Duodenal mucosa (tissue), 2 donors: ENCODE data around the gene TMEM150C.
"Not testable (repeated sequence)": the region's sequence is repeated elsewhere in the genome, so short reads cannot be mapped to it uniquely, and the experiment has no call there.

ENCODE experiments used
- H3K27ac ChIP-seq: one replicate; pipeline ENCODE4 v1.7.0; 2013; ENCODE audit warnings: low read depth, low read length
- H3K27me3 ChIP-seq, 2 donors: one replicate each; pipeline ENCODE4 v1.7.0; 2013; ENCODE audit warnings: low read length in 2 of 2, control low read depth in 1 of 2; ENCODE audit not compliant: insufficient read depth in 2 of 2, control insufficient read depth in 1 of 2
- H3K36me3 ChIP-seq, 2 donors: one replicate each; pipeline ENCODE4 v1.7.0; 2013; ENCODE audit warnings: low read length in 2 of 2, control low read depth in 1 of 2; ENCODE audit not compliant: insufficient read depth in 2 of 2, control insufficient read depth in 1 of 2
- H3K4me1 ChIP-seq, 2 donors: one replicate each; pipeline ENCODE4 v1.7.0; 2013; ENCODE audit warnings: low read length in 2 of 2, control low read depth in 1 of 2; ENCODE audit not compliant: insufficient read depth in 2 of 2, control insufficient read depth in 1 of 2
- H3K4me3 ChIP-seq, 2 donors: one replicate each; pipeline ENCODE4 v1.7.0; 2013; ENCODE audit warnings: low read length in 2 of 2, low read depth in 1 of 2
- H3K9ac ChIP-seq, 2 donors: one replicate each; pipeline ENCODE4 v1.7.0; 2013; ENCODE audit warnings: low read length in 2 of 2, low read depth in 1 of 2
- H3K9me3 ChIP-seq, 2 donors: one replicate each; pipeline ENCODE4 v1.7.0; 2013; ENCODE audit warnings: low read length in 2 of 2, control low read depth in 1 of 2; ENCODE audit not compliant: control insufficient read depth in 1 of 2

TMEM150C gene

DNA sequence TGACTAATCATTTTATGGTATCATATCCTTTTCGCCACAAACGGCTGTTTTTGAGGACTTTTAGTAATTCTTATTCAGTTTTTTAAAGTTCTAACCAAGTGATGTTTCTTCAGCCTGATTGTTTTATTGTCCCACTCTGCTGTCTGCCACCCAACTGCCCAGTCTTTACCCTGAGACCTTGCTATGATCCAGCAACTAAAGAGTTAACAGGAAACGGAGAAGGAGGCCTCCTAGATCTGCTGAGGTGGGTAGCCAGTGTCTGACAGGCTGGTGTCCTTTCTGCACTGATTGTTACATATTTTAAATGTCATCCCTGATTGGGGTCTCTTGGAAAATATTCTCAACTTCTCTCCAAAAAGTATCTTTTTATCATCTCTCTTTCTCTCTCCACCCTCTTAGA, 7.9 kb upstream of the TMEM150C start:
- no peak overlapping the region for H3K27ac ChIP-seq
- H3K4me3 ChIP-seq = no peak overlapping the region
- H3K27me3 ChIP-seq = no peaks in the 10 kb centered on the region
- H3K9me3 ChIP-seq = no peaks in the 10 kb centered on the region
- no peak overlapping the region for H3K9ac ChIP-seq
- H3K4me1 ChIP-seq = no peaks in the 10 kb centered on the region
- no peaks in the 10 kb centered on the region for H3K36me3 ChIP-seq

DNA sequence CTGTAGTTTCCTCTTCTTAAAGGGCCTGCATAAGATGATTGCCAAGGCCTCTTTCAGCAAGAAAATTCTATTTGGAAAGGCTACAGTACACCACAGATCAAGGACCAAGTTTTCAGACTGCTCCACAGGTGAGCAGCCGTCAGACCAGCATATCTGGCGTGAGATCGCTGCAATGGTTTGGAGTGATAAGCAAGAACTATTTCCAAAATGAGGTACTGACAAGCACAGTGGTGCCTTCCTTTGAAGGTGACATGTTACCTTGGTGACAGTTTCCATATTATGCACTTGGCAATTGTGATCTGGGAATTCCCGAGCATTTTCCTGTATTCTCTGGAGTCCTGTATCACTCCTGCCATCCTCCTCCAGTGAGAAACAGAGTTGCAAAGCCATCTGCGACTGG, 7.3 kb upstream of the TMEM150C start:
- H3K36me3 ChIP-seq = no peaks in the 10 kb centered on the region
- H3K27ac ChIP-seq = no peak overlapping the region
- H3K9ac ChIP-seq = no peak overlapping the region
- H3K4me3 ChIP-seq = no peak overlapping the region
- H3K27me3 ChIP-seq = no peaks in the 10 kb centered on the region
- H3K4me1 ChIP-seq = no peaks in the 10 kb centered on the region
- no peaks in the 10 kb centered on the region for H3K9me3 ChIP-seq

DNA sequence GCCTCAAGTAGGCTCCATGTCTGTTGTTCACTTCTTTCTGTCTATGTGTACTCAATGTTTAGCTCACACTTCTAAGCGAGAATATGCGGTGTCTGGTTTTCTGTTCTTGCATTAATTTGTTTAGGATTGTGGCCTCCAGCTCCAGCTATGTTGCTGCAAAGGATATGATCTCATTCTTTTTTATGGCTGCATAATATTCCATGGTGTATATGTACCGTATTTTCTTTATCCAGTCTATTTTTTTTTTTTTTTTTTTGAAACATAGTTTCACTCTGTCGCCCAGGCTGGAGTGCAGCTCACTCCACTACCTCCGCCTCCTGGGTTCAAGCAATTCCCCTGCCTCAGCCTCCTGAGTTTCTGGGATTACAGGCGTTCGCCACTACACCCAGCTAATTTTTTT, 5.7 kb upstream of the TMEM150C start:
- Histone ChIP-seq H3K36me3 (no peaks in the 10 kb centered on the region), H3K9me3 (no peaks in the 10 kb centered on the region), H3K27me3 (peaks cover 0 to 2% of the 10 kb centered on the region in 2 donors), H3K4me1 (peaks cover under 1% of the 10 kb centered on the region in 2 donors), H3K27ac (no peak overlapping the region), H3K9ac (no peak overlapping the region), H3K4me3 (no peak overlapping the region)

DNA sequence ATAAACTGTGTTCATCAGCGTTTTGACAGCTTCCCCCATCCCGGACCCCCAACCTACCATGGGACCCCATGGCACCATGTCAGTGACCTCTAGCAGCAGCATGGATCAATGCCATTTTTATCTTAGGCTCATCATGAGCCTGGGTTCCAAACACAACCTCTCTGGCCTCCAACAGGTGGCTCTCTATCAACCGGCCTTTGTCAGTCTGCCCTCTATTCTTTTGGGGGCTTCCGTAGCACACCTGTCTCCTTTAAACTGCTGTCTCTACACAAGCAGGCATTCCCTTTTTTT, 721 bp upstream of the TMEM150C start:
- H3K27ac ChIP-seq = no peak overlapping the region
- no peaks in the 10 kb centered on the region for H3K36me3 ChIP-seq
- peak overlapping the region; percentile 66 to 78 for H3K4me3 ChIP-seq
- no peaks in the 10 kb centered on the region for H3K9me3 ChIP-seq
- H3K27me3 ChIP-seq = peaks cover 0 to 10% of the 10 kb centered on the region in 2 donors
- H3K4me1 ChIP-seq = peaks cover 16 to 17% of the 10 kb centered on the region in 2 donors
- H3K9ac ChIP-seq = peak overlapping the region; percentile 18 to 54

DNA sequence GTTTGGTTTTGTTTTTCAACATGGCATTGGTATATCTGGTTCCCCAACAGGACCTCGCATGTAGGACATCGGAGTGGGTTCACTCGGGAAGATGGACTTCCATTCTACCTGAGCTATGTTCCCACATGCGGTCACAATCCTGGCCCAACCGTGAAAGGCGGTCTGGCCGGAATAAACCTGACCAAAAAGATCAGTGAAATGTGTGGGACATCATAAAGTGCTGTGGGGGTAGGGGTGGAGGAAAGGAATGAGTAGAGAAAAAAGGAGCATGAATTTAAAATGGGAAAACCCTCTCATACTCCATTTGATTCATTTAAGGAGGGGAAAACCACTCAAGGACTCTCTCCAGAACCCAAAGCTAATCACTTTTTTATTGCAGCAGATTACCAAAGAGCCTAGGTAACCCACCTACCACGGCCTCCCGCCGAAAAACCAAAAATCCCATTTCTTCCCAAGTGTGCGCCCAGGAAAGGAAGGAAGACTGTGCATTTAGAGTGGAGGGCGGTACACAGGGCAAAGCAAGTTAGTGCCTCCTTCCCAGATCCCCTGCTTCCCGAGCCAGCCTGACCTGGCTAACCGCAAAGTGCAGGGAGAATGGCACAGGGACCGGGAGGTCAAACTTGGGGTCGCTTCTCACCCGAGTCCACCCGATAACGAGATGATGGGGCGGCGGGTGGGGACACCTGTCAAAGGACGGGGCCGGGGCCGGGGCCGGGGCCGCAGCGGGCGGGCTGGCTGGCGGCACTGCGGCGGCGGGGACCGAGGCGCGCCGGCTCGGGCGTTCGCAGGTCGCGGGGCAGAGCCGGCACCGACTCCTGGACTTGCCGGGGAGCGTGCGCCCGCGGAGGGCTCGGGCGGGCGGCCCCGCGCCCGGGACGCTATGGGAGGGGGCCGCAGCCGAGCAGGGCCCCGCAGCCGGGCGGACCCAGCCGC, 669 bp downstream of the TMEM150C start:
- Histone ChIP-seq H3K36me3 (no peaks in the 10 kb centered on the region), H3K27ac (no peak overlapping the region), H3K9ac (peak overlapping the region; percentile 20 to 23), H3K27me3 (peaks cover 0 to 10% of the 10 kb centered on the region in 2 donors), H3K4me3 (peak overlapping the region; percentile 66 to 78), H3K4me1 (peaks cover 16 to 17% of the 10 kb centered on the region in 2 donors), H3K9me3 (no peaks in the 10 kb centered on the region)

DNA sequence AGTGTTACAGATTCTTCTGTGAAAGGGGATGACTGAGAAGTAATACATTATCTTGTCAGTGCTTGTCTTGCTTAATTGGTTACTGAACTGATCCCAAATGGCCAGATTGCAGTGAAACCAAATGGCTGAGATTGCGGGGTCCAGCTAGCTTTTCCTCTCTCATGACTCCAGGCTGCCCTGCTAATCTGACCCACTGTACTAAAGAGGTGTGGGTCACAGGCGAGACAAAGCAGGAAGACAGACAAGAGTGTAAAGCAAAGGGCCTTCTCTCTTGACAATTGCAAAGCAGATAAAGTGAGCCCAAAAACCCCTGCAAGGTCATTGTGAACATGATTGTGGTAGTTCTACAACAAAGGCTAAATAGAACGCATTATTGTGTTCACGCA, 2.1 kb downstream of the TMEM150C start:
- H3K9ac ChIP-seq = no peak overlapping the region
- no peaks in the 10 kb centered on the region for H3K36me3 ChIP-seq
- peak overlapping the region in 1 of 2 donors; percentile 24 for H3K4me3 ChIP-seq
- H3K27me3 ChIP-seq = peaks cover 0 to 10% of the 10 kb centered on the region in 2 donors
- H3K4me1 ChIP-seq = peaks cover 16 to 17% of the 10 kb centered on the region in 2 donors
- H3K9me3 ChIP-seq = no peaks in the 10 kb centered on the region
- no peak overlapping the region for H3K27ac ChIP-seq

DNA sequence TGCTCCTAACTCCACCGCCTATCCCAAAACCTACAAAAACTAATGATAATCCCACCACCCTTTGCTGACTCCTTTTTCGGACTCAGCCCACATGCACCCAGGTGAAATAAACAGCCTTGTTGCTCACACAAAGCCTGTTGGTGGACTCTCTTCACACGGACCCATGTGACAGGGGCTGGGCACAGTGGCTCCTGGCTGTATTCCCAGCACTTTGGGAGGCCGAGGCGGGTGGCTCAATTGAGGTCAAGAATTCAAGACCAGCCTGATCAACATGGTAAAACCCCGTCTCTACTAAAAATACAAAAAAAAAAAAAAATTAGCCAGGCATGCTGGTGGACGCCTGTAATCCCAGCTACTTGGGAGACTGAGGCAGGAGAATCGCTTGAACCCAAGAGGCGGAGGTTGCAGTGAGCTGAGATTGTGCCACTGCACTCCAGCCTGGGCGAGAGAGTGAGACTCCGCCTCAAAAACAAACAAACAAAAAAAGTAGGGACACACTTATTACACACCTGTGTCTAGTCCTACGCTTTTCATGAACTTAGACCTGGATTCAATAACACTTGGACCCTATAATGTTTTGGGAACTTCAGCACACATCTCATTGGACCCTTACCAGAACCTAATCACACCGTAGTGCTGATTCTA, 2.6 kb downstream of the TMEM150C start:
- not testable (repeated sequence) for H3K36me3 ChIP-seq, H3K27ac ChIP-seq, H3K9ac ChIP-seq, H3K9me3 ChIP-seq
- H3K4me3 ChIP-seq = peak overlapping the region in 1 of 2 donors; percentile 24
- peaks cover 16 to 17% of the 10 kb centered on the region in 2 donors for H3K4me1 ChIP-seq
- peaks cover 0 to 10% of the 10 kb centered on the region in 2 donors for H3K27me3 ChIP-seq

DNA sequence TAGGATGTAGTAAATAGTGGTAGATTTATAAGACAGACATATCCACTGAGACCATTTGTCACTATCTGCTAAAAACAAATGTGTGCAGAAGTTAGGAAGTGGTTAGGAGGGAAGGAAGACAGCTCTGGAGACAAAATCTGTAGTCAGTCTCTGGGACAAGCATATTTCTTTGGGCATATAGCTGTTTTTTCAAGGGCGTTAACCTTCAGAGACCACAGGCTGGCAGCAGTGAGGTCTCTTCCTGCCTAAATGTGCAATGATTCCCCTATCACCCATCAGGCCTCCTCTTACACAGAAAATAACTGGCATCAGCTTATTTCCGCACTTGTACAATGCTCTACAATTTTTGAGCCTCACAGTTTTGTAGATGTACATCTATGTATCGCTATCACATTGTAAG, 6.5 kb downstream of the TMEM150C start:
- no peaks in the 10 kb centered on the region for H3K9me3 ChIP-seq
- H3K4me3 ChIP-seq = no peak overlapping the region
- no peak overlapping the region for H3K9ac ChIP-seq
- peaks cover 7% of the 10 kb centered on the region in 2 donors for H3K4me1 ChIP-seq
- H3K36me3 ChIP-seq = no peaks in the 10 kb centered on the region
- H3K27me3 ChIP-seq = no peaks in the 10 kb centered on the region
- H3K27ac ChIP-seq = no peak overlapping the region

DNA sequence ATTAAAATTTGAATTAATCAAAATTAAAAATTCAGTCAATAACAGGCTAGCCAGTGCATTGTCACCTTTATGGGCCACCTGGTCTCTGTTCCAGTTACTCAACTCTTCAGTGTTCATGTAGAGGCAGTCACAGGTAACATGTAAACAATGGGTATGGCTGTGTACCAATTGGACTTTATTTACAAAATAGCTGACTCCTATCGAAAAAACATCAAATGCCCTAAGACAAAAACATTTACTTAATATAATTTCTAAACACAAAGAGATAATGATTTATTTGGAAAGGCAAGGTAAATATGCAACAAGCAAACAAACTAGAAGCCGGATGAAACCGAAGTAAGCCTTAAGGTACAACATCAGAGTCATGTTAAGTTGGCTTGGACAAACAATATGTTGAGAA, 8.8 kb downstream of the TMEM150C start:
- no peaks in the 10 kb centered on the region for H3K4me1 ChIP-seq
- H3K27ac ChIP-seq = no peak overlapping the region
- H3K9ac ChIP-seq = no peak overlapping the region
- H3K4me3 ChIP-seq = no peak overlapping the region
- no peaks in the 10 kb centered on the region for H3K36me3 ChIP-seq
- no peaks in the 10 kb centered on the region for H3K27me3 ChIP-seq
- no peaks in the 10 kb centered on the region for H3K9me3 ChIP-seq

DNA sequence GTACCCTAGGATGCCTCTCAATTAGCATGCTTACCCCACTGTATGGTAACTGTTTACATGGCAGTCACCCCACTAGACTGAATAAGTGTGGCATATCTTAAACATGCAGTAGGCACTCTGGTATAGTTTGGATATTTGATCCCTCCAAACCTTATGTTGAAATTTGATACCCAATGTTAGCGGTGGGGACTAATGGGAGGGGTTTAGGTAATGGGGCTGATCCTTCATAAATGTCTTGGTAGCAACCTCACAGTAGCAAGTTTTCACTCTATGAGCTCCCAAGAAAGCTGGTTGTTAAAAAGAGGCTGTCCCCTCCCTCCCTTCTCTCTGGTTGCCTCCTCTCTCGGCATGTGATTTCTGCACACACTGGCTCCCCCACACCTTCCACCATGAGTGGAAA, 10.1 kb downstream of the TMEM150C start:
- Histone ChIP-seq H3K27ac (no peak overlapping the region), H3K4me1 (no peaks in the 10 kb centered on the region), H3K9ac (no peak overlapping the region), H3K9me3 (no peaks in the 10 kb centered on the region), H3K4me3 (no peak overlapping the region), H3K27me3 (no peaks in the 10 kb centered on the region), H3K36me3 (no peaks in the 10 kb centered on the region)
